Inferior parietal cortex (tissue), 1 donor: ENCODE results near the gene NCAN.
"Not testable (repeated sequence)": the region's sequence is repeated elsewhere in the genome, so short reads cannot be mapped to it uniquely, and the experiment has no call there.

Experiments
- DNase-seq: peaks from one replicate; pipeline ENCODE4 v3.0.0-alpha.2; 2016; ENCODE audit errors: extremely low spot score

The NCAN gene

GRCh38 chr19:19211499-19212420 is at the start of gene NCAN:
Gene NCAN, plus strand, starts transcription at chr19:19211958. Its CDS starts 4,996 bp downstream, at chr19:19216954.
- DNase-seq, result no peak

GRCh38 chr19:19162495-19162894 is 49.3 kb upstream of the NCAN start:
- no peak for DNase-seq

GRCh38 chr19:19165396-19165795 is 46.4 kb upstream of the NCAN start:
- no peak for DNase-seq

- no peak for DNase-seq
Observed at GRCh38 chr19:19167612-19168011, 44.1 kb upstream of the NCAN start.

GRCh38 chr19:19169236-19170052 is 42.3 kb upstream of the NCAN start:
- no peak for DNase-seq

GRCh38 chr19:19170053-19170872 is 41.5 kb upstream of the NCAN start, which contains the start of gene MEF2B:
Gene MEF2B, minus strand, starts transcription at chr19:19170263. Its CDS starts 19,528 bp downstream, at chr19:19150735.
- peak; percentile 47 for DNase-seq

- DNase-seq, result no peak
Observed at GRCh38 chr19:19170873-19171672, 40.7 kb upstream of the NCAN start.

GRCh38 chr19:19171821-19172532 is 39.8 kb upstream of the NCAN start:
- no peak for DNase-seq

- not testable (repeated sequence) for DNase-seq
Observed at GRCh38 chr19:19173243-19173642, 38.5 kb upstream of the NCAN start.

- DNase-seq, result no peak
Observed at GRCh38 chr19:19176950-19177349, 34.8 kb upstream of the NCAN start.

GRCh38 chr19:19179548-19180441 is 32.0 kb upstream of the NCAN start:
- DNase-seq, result no peak

GRCh38 chr19:19181488-19181998 is 30.2 kb upstream of the NCAN start:
- no peak for DNase-seq

GRCh38 chr19:19185853-19186740 is 25.7 kb upstream of the NCAN start:
- DNase-seq, result peak; percentile 13

- DNase-seq, result no peak
Observed at GRCh38 chr19:19186742-19187141, 25.0 kb upstream of the NCAN start.

- no peak for DNase-seq
Observed at GRCh38 chr19:19191768-19192077, 20.0 kb upstream of the NCAN start.

- peak; percentile 99 for DNase-seq
Observed at GRCh38 chr19:19192078-19192882, 19.5 kb upstream of the NCAN start, which contains the start of the genes BORCS8 and RFXANK. Gene BORCS8, minus strand, starts transcription at chr19:19192152. Its CDS starts 35 bp downstream, at chr19:19192117. Gene RFXANK, plus strand, starts transcription at chr19:19192258. Its CDS starts 1,689 bp downstream, at chr19:19193947.

- DNase-seq, result no peak
Observed at GRCh38 chr19:19192910-19193423, 18.8 kb upstream of the NCAN start.
